HG03378 (cell line): Measurements from ENCODE around the gene CHCHD10.
"Not testable (repeated sequence)": the region's sequence is repeated elsewhere in the genome, so short reads cannot be mapped to it uniquely, and the experiment has no call there.

Source experiments
- ATAC-seq: cut with Tn5 transposase; IDR thresholded peaks from one replicate; pipeline ENCODE4 v1.9.1; 2021; ENCODE audit warnings: mild to moderate bottlenecking, moderate library complexity; ENCODE audit not compliant: unreplicated experiment

CHCHD10 gene

DNA sequence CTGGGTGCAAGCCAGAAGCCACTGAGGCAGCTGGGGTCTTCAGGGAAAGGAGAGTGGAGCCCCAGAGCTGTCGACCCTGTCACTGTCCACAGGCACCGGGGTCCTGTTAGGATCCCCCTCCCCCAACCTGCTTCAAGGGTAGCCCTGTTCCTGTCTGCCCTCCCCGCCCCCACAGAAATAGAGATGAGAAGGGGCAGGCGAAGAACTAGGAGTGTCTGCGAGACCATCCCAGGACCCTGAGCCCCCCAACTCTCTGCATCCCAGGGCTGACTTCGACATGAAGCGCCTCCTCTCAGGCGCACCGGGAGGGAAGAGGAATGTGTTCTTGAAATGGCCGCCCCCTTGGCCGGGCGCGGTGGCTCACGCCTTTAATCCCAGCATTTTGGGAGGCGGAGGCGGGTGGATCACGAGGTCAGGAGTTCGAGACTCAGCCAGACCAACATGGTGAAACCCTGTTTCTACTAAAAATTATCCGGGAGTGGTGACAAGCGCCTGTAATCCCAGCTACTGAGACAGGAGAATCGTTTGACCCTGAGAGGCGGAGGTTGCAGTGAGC lies 16.3 kb downstream of the CHCHD10 start:
- no peak for ATAC-seq

DNA sequence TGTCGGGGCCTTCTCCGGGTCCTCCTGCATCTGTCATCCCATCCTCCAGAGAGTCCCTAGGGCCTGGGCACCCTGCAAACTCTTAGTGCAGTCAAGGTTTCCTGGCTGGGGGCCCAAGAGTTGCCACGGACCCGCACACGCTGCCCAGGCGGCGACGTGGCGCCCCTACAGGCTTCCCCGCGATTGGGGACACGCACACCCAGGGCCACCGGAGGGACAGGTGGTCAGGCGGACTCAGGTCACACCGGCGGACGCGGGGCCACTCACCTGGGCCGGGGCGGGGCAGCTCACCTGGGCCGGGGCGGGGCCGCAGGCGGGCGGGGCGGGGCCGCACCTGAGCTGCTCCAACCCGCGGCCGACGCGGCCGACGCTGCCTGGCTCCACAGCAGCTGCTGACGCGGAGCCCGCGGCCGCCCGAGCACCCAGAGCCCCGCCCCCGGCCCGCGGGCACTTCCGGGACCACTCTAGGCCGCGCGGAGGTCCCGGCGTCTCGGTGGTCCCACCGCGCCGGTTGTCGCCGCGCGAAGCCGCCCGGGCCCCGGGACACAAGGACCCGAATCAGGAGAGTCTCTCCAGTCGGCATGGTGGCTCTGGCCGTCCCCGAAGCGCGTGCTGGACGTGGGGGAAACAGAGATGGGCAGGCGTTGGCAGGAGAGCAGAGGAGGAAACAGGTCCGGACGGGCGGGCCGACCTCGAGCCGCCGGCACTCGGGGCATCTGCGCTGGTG lies 16.9 kb downstream of the CHCHD10 start, which contains the start of gene ZNF70:
Gene ZNF70 (minus strand): TSS at position 399 of the 727 bp plus-strand sequence. CDS start 5,972 bp downstream, outside the sequence.
- no peak for ATAC-seq

DNA sequence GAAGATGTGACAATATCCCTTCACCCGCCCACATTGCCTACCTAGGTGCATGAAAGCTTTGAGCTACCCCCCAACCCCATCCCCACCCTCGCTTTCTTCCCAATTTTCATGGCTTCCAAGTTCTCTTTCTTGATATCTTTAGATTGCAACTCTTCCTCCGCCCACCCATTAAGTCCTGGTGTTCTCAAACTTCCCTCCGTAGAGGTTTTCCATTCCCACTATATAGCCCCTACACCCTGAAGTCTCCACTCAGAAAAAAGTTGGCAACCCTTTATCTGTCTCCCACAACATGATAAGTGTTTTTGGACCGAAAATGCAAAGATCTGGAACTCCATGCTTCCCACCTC lies 17.4 kb downstream of the CHCHD10 start:
- no peak for ATAC-seq

DNA sequence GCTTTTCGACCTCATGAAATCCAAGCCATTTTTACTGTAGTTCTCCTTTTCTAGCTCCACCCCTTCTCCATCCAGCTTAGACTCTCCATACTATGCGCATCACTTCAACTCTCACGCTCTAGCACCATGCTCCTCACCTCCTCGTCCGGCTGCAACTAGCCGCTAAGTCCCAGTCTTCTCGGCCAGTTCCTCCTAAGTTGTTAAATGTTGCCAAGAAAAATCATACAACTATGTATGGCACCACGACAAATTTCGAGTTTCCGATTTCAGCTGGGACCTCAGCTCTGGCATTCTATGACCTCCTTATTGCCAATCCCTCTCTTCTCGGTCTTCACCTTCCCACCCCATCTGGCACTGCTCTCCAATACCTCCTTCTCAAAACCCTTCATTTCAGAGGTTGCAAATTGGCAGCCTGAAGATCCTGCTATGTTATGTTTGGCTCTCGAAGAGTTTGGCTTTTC lies 17.9 kb downstream of the CHCHD10 start:
- no peak for ATAC-seq

DNA sequence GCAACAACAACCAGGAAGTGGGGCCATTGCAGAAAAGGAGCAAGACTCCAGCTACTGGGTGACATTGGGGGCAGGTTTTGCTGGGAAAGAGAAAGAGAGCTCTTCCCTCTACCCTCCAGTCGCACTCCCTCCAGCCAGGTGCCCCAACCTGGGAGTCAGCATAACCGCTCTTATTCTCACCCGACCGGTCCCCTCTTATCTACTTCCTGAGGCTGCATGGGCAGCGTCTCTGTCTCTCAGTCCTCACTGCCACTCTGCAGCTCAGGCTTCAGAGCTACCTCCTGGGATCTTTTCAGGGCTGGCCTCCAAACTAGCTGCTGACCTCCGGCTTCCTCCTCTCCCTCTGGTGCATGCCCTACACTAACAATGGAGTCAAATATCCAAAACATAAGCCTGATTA lies 22.0 kb downstream of the CHCHD10 start:
- ATAC-seq = no peak

DNA sequence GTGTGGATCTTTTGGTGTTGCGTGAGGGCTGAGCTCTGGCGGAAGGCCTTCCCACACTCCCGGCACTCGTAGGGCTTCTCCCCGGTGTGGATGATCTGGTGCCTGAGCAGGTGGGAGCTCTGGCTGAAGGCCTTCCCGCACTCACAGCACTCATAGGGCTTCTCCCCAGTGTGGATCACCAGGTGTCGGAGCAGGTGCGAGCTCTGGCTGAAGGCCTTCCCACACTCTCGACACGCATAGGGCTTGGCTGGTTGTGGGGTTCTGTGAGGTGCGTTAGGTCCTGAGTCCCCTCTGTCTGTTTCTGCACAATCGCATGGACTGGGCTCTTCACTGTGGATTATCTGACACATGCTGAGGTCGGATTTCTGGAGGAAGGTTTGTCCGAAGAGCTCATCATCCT lies 23.3 kb downstream of the CHCHD10 start:
- ATAC-seq = no peak

DNA sequence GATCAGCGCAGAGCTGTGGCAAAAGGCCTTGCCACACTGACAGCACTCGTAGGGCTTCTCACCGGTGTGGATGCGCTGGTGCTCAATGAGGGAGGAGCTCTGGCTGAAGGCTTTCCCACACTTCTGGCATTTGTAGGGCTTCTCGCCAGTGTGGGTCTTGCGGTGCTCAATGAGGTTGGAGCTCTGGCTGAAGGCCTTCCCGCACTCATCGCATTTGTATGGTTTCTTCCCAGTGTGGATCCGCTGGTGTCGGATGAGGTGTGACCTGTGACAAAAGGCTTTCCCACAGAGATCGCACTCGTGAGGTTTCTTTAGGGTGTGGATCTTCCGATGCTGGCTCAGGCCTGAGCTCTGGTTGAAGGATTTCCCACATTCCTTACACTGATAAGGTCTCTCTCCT lies 23.8 kb downstream of the CHCHD10 start:
- no peak for ATAC-seq

DNA sequence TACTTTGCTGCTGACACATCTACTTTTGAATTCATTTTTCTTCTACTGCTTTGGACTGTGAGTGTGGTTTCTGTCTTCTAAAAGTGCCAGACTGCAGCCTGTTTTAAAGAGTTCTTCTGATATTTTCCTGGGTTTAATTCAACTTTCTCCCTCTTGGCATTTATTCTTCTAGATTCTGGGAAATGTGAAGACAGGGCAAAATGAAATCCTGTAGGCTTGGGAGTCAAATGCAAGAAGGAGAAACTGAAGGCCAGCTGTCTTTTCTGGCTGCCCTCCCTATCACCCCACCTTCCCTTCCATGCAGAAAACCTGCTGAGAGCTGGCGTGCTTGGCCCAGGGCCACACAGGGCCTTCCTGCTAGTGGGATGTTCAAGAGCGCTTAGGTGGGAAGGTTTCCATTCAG lies 24.5 kb downstream of the CHCHD10 start:
- ATAC-seq = no peak

DNA sequence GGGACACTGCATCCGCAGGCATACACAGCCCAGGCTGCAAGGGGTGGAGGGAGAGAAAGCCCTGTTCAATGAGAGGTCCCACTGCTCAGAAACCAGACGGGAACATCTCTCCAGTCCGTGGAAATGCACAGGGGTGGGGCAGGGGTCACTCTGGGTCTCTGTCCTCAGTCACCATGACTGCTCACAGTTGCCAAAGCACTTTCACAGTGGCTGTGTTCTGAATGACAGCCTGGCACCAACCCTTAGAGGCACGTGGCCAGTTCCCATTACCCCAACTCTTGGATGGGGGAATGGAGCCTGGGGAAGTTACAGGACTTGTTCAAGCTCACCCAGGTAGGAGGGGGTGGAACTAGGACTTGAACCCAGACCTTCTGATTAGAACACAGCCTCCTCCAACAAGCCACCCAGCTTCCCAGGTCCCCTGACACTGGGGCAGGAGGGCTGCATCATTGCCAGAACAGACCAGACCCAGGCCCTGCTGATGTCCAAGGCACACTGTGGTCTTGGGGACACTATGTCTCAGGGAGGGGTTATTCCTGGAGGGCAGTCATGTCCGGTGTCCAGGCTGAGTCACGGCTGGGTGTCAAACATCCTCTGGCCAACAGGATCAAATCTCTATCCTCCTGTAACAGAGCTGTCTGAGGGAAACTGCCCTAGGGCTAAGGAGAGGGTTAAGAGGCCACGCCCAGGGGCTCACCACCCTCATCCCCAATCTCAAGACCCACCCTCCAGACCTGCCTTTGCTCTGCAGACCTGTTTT lies 25.1 kb downstream of the CHCHD10 start:
- ATAC-seq = no peak

DNA sequence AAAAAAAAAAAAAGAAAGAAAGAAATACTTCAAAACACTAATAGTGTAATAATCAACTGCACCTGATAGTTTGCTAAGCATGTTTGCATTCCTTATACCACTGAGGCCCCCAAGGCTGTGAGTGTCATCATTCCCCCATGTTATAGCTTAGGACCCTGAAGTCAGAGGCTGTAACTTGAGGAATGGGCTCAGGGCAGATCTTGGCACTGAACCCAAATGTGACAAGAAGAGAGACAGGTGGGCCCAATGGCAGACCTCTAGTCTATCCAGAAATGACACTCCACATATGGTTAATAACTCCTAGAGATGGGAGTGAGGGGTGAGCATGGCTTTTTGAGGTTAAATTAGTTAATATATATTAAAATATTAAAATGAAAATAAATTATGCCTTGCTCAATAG lies 30.1 kb downstream of the CHCHD10 start:
- no peak for ATAC-seq

DNA sequence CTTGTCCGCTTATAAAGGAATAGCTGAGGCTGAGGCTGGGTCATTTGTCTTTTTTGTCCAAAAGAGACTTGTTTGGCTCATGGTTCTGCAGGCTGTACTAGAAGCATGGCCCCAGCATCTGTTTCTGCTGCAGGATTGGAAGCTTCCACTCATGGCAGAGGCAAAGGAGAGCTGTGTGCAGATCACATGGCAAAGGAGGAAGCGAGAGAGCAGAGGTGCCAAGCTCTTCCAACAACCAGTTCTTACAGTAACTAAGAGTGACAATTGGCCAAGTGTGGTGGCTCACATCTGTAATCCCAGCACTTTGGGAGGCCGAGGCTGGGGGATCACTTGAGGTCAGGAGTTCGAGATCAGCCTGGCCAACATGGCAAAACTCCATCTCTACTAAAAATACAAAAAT lies 39.7 kb downstream of the CHCHD10 start:
- not testable (repeated sequence) for ATAC-seq

DNA sequence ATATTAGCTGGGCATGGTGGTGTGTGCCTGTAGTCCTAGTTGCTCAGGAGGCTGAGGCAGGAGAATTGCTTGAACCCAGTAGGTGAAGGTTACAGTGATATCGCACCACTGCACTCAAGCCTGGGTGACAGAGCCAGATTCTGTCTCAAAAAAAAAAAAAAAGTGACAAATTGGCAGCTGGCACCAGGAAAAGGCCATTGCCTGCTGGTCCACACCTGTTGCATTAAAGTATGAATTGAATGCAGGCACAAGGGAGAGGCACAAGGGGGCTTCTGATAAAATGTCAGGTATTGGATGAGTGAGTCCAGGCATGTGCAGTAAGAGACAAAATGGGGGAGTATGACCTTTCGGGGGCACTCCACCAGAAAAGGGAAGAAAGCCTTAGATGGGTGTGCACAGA lies 45.0 kb downstream of the CHCHD10 start:
- no peak for ATAC-seq

DNA sequence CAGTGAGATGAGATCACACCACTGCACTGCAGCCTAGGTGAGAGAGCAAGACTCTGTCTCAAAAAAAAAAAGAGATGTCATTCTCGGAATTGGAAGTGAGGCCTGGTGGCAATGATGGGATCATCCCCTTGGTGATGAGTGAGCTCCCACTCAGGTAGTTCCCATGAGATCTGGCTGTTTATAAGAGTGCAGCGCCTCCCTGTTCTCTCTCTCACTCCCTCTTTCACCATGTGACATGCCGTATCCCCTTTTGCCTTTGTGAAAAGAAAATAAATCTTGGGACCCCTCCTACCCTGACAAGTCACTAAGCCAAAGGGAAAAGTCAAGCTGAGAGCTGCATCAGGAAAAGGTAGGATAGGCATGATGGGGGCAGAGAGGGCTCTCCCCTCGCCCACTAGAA lies 45.6 kb downstream of the CHCHD10 start:
- ATAC-seq = no peak

DNA sequence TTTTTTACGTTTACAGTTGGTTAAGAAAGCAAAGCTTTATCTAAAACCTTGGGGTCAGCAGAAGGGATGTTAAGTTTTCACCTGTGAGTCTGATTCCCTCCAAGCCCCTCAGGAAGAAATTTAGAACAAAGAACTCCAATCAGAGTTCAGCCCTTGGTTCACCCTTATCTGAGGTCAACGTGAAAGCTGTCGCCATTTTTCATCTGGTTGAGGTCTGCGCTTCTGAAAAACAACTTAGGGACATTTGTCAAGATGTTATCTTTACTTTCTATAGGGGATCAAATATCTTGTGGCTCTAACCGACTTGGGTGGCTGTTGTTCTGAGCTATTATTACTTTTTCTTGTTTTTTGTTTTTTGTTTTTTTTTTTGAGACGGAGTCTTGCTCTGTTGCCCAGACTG lies 46.9 kb downstream of the CHCHD10 start:
- no peak for ATAC-seq

DNA sequence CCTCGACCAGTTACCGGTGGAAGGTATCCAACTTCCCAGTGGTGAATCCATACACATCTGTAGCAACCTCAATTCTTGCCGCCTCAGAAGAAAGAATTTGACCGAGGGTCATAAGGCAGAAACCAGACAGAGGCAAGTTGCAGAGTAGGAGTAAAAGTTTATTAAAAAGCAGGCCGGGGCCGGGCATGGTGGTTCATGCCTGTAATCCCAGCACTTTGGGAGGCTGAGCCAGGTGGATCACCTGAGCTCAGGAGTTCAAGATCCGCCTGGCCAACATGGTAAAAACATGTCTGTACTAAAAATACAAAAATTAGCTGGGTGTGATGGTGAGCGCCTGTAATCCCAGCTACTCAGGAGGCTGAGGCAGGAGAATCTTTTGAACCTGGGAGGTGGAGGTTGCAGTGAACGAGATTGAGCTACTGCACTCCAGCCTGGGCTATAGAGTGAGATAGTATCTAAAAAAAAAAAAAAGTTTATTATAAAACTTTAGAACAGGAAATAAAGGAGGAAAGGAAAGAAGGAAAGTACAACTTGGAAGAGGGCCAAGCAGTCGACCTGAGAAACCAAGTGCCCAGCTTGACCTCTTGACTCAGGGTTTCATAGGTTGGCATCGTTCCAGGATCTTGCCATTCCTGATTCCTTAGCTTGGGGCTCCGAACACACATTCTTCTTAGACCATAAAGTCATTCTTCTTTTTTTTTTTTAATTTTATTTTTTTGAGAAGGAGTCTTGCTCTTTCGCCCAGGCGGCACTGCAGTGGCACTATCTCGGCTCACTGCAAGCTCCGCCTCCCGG lies 49.2 kb downstream of the CHCHD10 start:
- ATAC-seq = no peak

DNA sequence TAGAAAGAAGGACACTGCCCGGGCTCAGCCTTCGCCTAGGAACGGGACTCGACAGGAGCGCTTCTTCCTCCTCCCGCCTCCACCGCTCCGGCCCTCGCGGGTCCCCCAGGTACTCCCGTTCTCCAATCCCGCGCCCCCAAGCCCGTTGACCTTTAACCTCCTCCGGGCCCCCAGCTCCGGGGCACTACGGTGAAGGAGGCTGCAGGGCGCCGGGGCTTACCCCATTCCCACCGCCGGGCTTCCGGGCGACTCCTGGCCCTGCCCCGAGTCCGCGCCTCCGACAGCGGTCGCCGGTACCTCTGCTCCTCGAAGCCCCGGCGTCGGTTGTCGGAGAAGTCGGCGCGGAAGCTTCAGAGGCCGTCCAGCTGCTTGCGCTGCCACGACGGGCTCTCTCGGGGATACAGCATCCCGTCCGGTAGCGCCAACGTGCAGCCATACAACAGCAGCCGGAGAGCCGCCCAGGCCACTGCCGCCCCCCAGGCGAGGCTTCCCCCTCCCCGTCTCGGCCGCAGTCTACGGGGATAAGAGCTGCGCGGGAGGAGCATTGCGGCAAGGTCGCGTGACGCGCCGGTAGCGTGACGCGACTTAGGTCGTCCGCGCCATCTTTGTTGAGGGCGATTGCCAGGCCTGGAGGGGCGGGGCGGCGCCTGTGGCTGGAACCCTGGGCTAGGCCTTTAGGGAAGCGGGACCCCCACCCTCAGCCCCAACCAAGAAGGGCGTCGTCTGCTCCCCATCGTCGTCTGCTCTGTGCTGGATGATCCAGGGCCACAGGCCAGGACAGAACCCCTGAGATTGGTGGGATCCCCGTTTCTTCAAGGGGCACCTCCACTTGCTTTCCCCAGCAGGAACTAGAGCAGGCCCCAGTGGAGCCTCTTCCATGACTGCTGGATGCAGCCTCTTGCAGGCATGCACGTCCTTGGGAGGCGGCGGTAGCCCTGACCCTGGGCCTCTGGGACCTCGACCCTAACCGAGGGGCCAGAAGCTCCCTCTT lies 50.7 kb downstream of the CHCHD10 start:
- ATAC-seq = no peak
